ENCODE measurements around the gene ACSL5.

Gene ACSL5

GRCh38 chr10:112407696-112408095, 33.8 kb downstream of the ACSL5 start:
- Histone ChIP-seq H3K36me3 (ENCODE audit: insufficient read depth, low read length) (peaks cover 7% of the 10 kb centered on the region; the same call in 1 of the 2 replicates), H3K4me3 (ENCODE audit: low read depth, low read length) (no peak overlapping the region), H3K27ac (ENCODE audit: low read depth, low read length) (no peak overlapping the region), H3K79me2 (ENCODE audit: control insufficient read depth, insufficient read depth, low read length, unreplicated experiment) (no peaks in the 10 kb centered on the region), H2AFZ (ENCODE audit: low read length, unreplicated experiment) (no peak overlapping the region), H3K4me1 (ENCODE audit: control insufficient read depth, insufficient read depth, low read length, unreplicated experiment) (peaks cover 8% of the 10 kb centered on the region), H3K27me3 (ENCODE audit: insufficient read depth, low read length) (no peaks in the 10 kb centered on the region)

GRCh38 chr10:112409299-112409698, 35.4 kb downstream of the ACSL5 start:
- Histone ChIP-seq H2AFZ (ENCODE audit: low read length, unreplicated experiment) (no peak overlapping the region), H3K27me3 (ENCODE audit: insufficient read depth, low read length) (no peaks in the 10 kb centered on the region), H3K79me2 (ENCODE audit: control insufficient read depth, insufficient read depth, low read length, unreplicated experiment) (no peaks in the 10 kb centered on the region), H3K4me3 (ENCODE audit: low read depth, low read length) (no peak overlapping the region), H3K4me1 (ENCODE audit: control insufficient read depth, insufficient read depth, low read length, unreplicated experiment) (peaks cover 8% of the 10 kb centered on the region), H3K27ac (ENCODE audit: low read depth, low read length) (no peak overlapping the region), H3K36me3 (ENCODE audit: insufficient read depth, low read length) (peaks cover 7% of the 10 kb centered on the region; the same call in 1 of the 2 replicates)

GRCh38 chr10:112409755-112410154, 35.8 kb downstream of the ACSL5 start:
- H3K4me3 ChIP-seq (ENCODE audit: low read depth, low read length): no peak overlapping the region
- peaks cover 7% of the 10 kb centered on the region; the same call in 1 of the 2 replicates for H3K36me3 ChIP-seq (ENCODE audit: insufficient read depth, low read length)
- peaks cover 5% of the 10 kb centered on the region for H3K4me1 ChIP-seq (ENCODE audit: control insufficient read depth, insufficient read depth, low read length, unreplicated experiment)
- no peak overlapping the region for H3K27ac ChIP-seq (ENCODE audit: low read depth, low read length)
- no peaks in the 10 kb centered on the region for H3K27me3 ChIP-seq (ENCODE audit: insufficient read depth, low read length)
- H2AFZ ChIP-seq (ENCODE audit: low read length, unreplicated experiment): no peak overlapping the region
- H3K79me2 ChIP-seq (ENCODE audit: control insufficient read depth, insufficient read depth, low read length, unreplicated experiment): no peaks in the 10 kb centered on the region

- Histone ChIP-seq H3K4me3 (ENCODE audit: low read depth, low read length) (no peak overlapping the region), H3K79me2 (ENCODE audit: control insufficient read depth, insufficient read depth, low read length, unreplicated experiment) (no peaks in the 10 kb centered on the region), H3K27ac (ENCODE audit: low read depth, low read length) (no peak overlapping the region), H3K36me3 (ENCODE audit: insufficient read depth, low read length) (no peaks in the 10 kb centered on the region), H2AFZ (ENCODE audit: low read length, unreplicated experiment) (no peak overlapping the region), H3K27me3 (ENCODE audit: insufficient read depth, low read length) (no peaks in the 10 kb centered on the region), H3K4me1 (ENCODE audit: control insufficient read depth, insufficient read depth, low read length, unreplicated experiment) (no peaks in the 10 kb centered on the region)
Measured at GRCh38 chr10:112412696-112413095, 38.8 kb downstream of the ACSL5 start.

- Histone ChIP-seq H3K4me3 (ENCODE audit: low read depth, low read length) (no peak overlapping the region), H3K27ac (ENCODE audit: low read depth, low read length) (no peak overlapping the region), H3K36me3 (ENCODE audit: insufficient read depth, low read length) (peaks cover 7% of the 10 kb centered on the region; the same call in 1 of the 2 replicates), H2AFZ (ENCODE audit: low read length, unreplicated experiment) (no peak overlapping the region), H3K4me1 (ENCODE audit: control insufficient read depth, insufficient read depth, low read length, unreplicated experiment) (no peaks in the 10 kb centered on the region), H3K27me3 (ENCODE audit: insufficient read depth, low read length) (no peaks in the 10 kb centered on the region), H3K79me2 (ENCODE audit: control insufficient read depth, insufficient read depth, low read length, unreplicated experiment) (no peaks in the 10 kb centered on the region)
Measured at GRCh38 chr10:112421731-112422130, 47.8 kb downstream of the ACSL5 start.

- no peak overlapping the region for H3K4me3 ChIP-seq (ENCODE audit: low read depth, low read length)
- no peaks in the 10 kb centered on the region for H3K79me2 ChIP-seq (ENCODE audit: control insufficient read depth, insufficient read depth, low read length, unreplicated experiment)
- no peaks in the 10 kb centered on the region for H3K4me1 ChIP-seq (ENCODE audit: control insufficient read depth, insufficient read depth, low read length, unreplicated experiment)
- no peak overlapping the region for H2AFZ ChIP-seq (ENCODE audit: low read length, unreplicated experiment)
- peaks cover 14% of the 10 kb centered on the region; the same call in 1 of the 2 replicates for H3K36me3 ChIP-seq (ENCODE audit: insufficient read depth, low read length)
- no peaks in the 10 kb centered on the region for H3K27me3 ChIP-seq (ENCODE audit: insufficient read depth, low read length)
- no peak overlapping the region for H3K27ac ChIP-seq (ENCODE audit: low read depth, low read length)
Measured at GRCh38 chr10:112424651-112425050, 50.7 kb downstream of the ACSL5 start.

- Histone ChIP-seq H3K27ac (ENCODE audit: low read depth, low read length) (no peak overlapping the region), H3K79me2 (ENCODE audit: control insufficient read depth, insufficient read depth, low read length, unreplicated experiment) (no peaks in the 10 kb centered on the region), H3K4me3 (ENCODE audit: low read depth, low read length) (no peak overlapping the region), H3K4me1 (ENCODE audit: control insufficient read depth, insufficient read depth, low read length, unreplicated experiment) (no peaks in the 10 kb centered on the region), H3K36me3 (ENCODE audit: insufficient read depth, low read length) (peaks cover 18% of the 10 kb centered on the region), H3K27me3 (ENCODE audit: insufficient read depth, low read length) (no peaks in the 10 kb centered on the region), H2AFZ (ENCODE audit: low read length, unreplicated experiment) (no peak overlapping the region)
Measured at GRCh38 chr10:112426111-112426510, 52.2 kb downstream of the ACSL5 start.

- Histone ChIP-seq H3K4me3 (ENCODE audit: low read depth, low read length) (no peak overlapping the region), H3K27ac (ENCODE audit: low read depth, low read length) (no peak overlapping the region), H3K4me1 (ENCODE audit: control insufficient read depth, insufficient read depth, low read length, unreplicated experiment) (no peaks in the 10 kb centered on the region), H3K36me3 (ENCODE audit: insufficient read depth, low read length) (peaks cover 25% of the 10 kb centered on the region), H3K79me2 (ENCODE audit: control insufficient read depth, insufficient read depth, low read length, unreplicated experiment) (no peaks in the 10 kb centered on the region), H2AFZ (ENCODE audit: low read length, unreplicated experiment) (no peak overlapping the region), H3K27me3 (ENCODE audit: insufficient read depth, low read length) (no peaks in the 10 kb centered on the region)
Measured at GRCh38 chr10:112429147-112429546, 55.2 kb downstream of the ACSL5 start.

GRCh38 chr10:112429654-112430230, 55.8 kb downstream of the ACSL5 start:
- no peak overlapping the region for H3K27ac ChIP-seq (ENCODE audit: low read depth, low read length)
- H2AFZ ChIP-seq (ENCODE audit: low read length, unreplicated experiment): no peak overlapping the region
- peaks cover 29% of the 10 kb centered on the region for H3K36me3 ChIP-seq (ENCODE audit: insufficient read depth, low read length)
- no peak overlapping the region for H3K4me3 ChIP-seq (ENCODE audit: low read depth, low read length)
- no peaks in the 10 kb centered on the region for H3K79me2 ChIP-seq (ENCODE audit: control insufficient read depth, insufficient read depth, low read length, unreplicated experiment)
- H3K4me1 ChIP-seq (ENCODE audit: control insufficient read depth, insufficient read depth, low read length, unreplicated experiment): no peaks in the 10 kb centered on the region
- no peaks in the 10 kb centered on the region for H3K27me3 ChIP-seq (ENCODE audit: insufficient read depth, low read length)

GRCh38 chr10:112433136-112433535, 59.2 kb downstream of the ACSL5 start:
- Histone ChIP-seq H3K27me3 (ENCODE audit: insufficient read depth, low read length) (no peaks in the 10 kb centered on the region), H3K79me2 (ENCODE audit: control insufficient read depth, insufficient read depth, low read length, unreplicated experiment) (no peaks in the 10 kb centered on the region), H2AFZ (ENCODE audit: low read length, unreplicated experiment) (no peak overlapping the region), H3K36me3 (ENCODE audit: insufficient read depth, low read length) (peaks cover 37% of the 10 kb centered on the region), H3K27ac (ENCODE audit: low read depth, low read length) (no peak overlapping the region), H3K4me1 (ENCODE audit: control insufficient read depth, insufficient read depth, low read length, unreplicated experiment) (no peaks in the 10 kb centered on the region), H3K4me3 (ENCODE audit: low read depth, low read length) (no peak overlapping the region)

GRCh38 chr10:112434988-112435619, 61.2 kb downstream of the ACSL5 start:
- H3K36me3 ChIP-seq (ENCODE audit: insufficient read depth, low read length): peaks cover 35% of the 10 kb centered on the region

More at GRCh38 chr10:112434988-112435619, 61.2 kb downstream of the ACSL5 start:
- no peak overlapping the region for H3K27ac ChIP-seq (ENCODE audit: low read depth, low read length)
- no peak overlapping the region for H2AFZ ChIP-seq (ENCODE audit: low read length, unreplicated experiment)
- H3K4me1 ChIP-seq (ENCODE audit: control insufficient read depth, insufficient read depth, low read length, unreplicated experiment): no peaks in the 10 kb centered on the region
- H3K27me3 ChIP-seq (ENCODE audit: insufficient read depth, low read length): no peaks in the 10 kb centered on the region
- no peak overlapping the region for H3K4me3 ChIP-seq (ENCODE audit: low read depth, low read length)
- H3K79me2 ChIP-seq (ENCODE audit: control insufficient read depth, insufficient read depth, low read length, unreplicated experiment): no peaks in the 10 kb centered on the region

Data from ACC112 (cell line).